DOHH2 (cell line): ENCODE results near the gene NOTCH1.

Experiments used
- H3F3A ChIP-seq: fragments of 200-600 bp; sonication (generic), shearing (Covaris generic); 2 replicates; pipeline ENCODE4 v1.6.0; 2016; ENCODE audit warnings: antibody characterized with exemption, mild to moderate bottlenecking; ENCODE audit not compliant: control insufficient read depth, insufficient read depth
- H3K27ac ChIP-seq: fragments of 200-600 bp; sonication (generic); 2 replicates; pipeline ENCODE4 v1.5.1; 2014; ENCODE audit warnings: low read depth, mild to moderate bottlenecking, low read length, moderate library complexity
- H3K27me3 ChIP-seq: fragments of 200-600 bp; sonication (generic); 2 replicates; pipeline ENCODE4 v1.6.1; 2014; ENCODE audit warnings: mild to moderate bottlenecking, low read length, mixed read lengths; ENCODE audit not compliant: control insufficient read depth
- H3K36me3 ChIP-seq: fragments of 200-600 bp; sonication (generic); 2 replicates; pipeline ENCODE4 v1.6.1; 2014; ENCODE audit warnings: mild to moderate bottlenecking, low read length, moderate library complexity, mixed read lengths; ENCODE audit not compliant: control insufficient read depth
- H3K4me1 ChIP-seq: fragments of 200-600 bp; sonication (generic); 2 replicates; pipeline ENCODE4 v1.6.1; 2014; ENCODE audit warnings: mild to moderate bottlenecking, low read length, mixed read lengths; ENCODE audit not compliant: control insufficient read depth
- H3K4me2 ChIP-seq: fragments of 200-600 bp; sonication (generic); 2 replicates; pipeline ENCODE4 v1.6.0; 2014; ENCODE audit warnings: mild to moderate bottlenecking, low read length, moderate library complexity
- H3K4me3 ChIP-seq: fragments of 200-600 bp; sonication (generic); 2 replicates; pipeline ENCODE4 v1.5.1; 2014; ENCODE audit warnings: mild to moderate bottlenecking, low read length, mixed read lengths
- H3K79me2 ChIP-seq: fragments of 200-600 bp; sonication (generic); 2 replicates; pipeline ENCODE4 v1.6.1; 2014; ENCODE audit warnings: mild to moderate bottlenecking, low read length, mixed read lengths; ENCODE audit not compliant: control insufficient read depth
- H3K9me2 ChIP-seq: fragments of 200-600 bp; sonication (generic); replicated peaks from 2 replicates; pipeline ENCODE4 v1.6.1; 2014; ENCODE audit warnings: mild to moderate bottlenecking, low read length, mixed read lengths; ENCODE audit not compliant: control insufficient read depth
- H3K9me3 ChIP-seq: fragments of 200-600 bp; sonication (generic); 2 replicates; pipeline ENCODE4 v1.6.1; 2014; ENCODE audit warnings: antibody characterized with exemption, low read length, mixed read lengths; ENCODE audit not compliant: control insufficient read depth, insufficient read depth
- H4K20me1 ChIP-seq: fragments of 200-600 bp; sonication (generic); 2 replicates; pipeline ENCODE4 v1.6.0; 2014; ENCODE audit warnings: low read depth, mild to moderate bottlenecking, antibody characterized with exemption, low read length, moderate library complexity; ENCODE audit not compliant: control insufficient read depth, insufficient read depth
- EZH2phosphoT487 ChIP-seq: fragments of 200-600 bp; sonication (generic); IDR thresholded peaks from 2 replicates; pipeline ENCODE4 v1.6.1; 2017; ENCODE audit warnings: borderline replicate concordance, mild to moderate bottlenecking, antibody characterized with exemption, low read length, moderate library complexity, mixed read lengths
- TF ChIP-seq, protein P1 (sequence below): fragments of 200-600 bp; sonication (generic); IDR thresholded peaks from one replicate; pipeline ENCODE4 v1.5.1; 2014; ENCODE audit warnings: antibody characterized with exemption, mild to moderate bottlenecking, low read depth, low read length; ENCODE audit not compliant: poor library complexity, severe bottlenecking

The NOTCH1 gene

GRCh38 chr9:136496801-136497620 lies 48.8 kb downstream of the NOTCH1 start:
- Histone ChIP-seq H3K36me3 (peaks cover 39% of the 10 kb centered on the region), H3K9me3 (no peaks in the 10 kb centered on the region), H3K9me2 (no peaks in the 10 kb centered on the region), H3K4me1 (no peaks in the 10 kb centered on the region), H3K27ac (no peak overlapping the region), H3K27me3 (no peaks in the 10 kb centered on the region), H3K4me3 (no peak overlapping the region), H3F3A (no peaks in the 10 kb centered on the region), H3K79me2 (no peaks in the 10 kb centered on the region), H4K20me1 (no peaks in the 10 kb centered on the region), H3K4me2 (no peak overlapping the region)
- TF ChIP-seq EZH2phosphoT487: no peak
- TF ChIP-seq, protein P1, sequence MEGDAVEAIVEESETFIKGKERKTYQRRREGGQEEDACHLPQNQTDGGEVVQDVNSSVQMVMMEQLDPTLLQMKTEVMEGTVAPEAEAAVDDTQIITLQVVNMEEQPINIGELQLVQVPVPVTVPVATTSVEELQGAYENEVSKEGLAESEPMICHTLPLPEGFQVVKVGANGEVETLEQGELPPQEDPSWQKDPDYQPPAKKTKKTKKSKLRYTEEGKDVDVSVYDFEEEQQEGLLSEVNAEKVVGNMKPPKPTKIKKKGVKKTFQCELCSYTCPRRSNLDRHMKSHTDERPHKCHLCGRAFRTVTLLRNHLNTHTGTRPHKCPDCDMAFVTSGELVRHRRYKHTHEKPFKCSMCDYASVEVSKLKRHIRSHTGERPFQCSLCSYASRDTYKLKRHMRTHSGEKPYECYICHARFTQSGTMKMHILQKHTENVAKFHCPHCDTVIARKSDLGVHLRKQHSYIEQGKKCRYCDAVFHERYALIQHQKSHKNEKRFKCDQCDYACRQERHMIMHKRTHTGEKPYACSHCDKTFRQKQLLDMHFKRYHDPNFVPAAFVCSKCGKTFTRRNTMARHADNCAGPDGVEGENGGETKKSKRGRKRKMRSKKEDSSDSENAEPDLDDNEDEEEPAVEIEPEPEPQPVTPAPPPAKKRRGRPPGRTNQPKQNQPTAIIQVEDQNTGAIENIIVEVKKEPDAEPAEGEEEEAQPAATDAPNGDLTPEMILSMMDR: no peak

- H3K9me3 ChIP-seq: no peaks in the 10 kb centered on the region
- H3K4me1 ChIP-seq: no peaks in the 10 kb centered on the region
- H3K79me2 ChIP-seq: no peaks in the 10 kb centered on the region
- no peak overlapping the region for H3K27ac ChIP-seq
- no peaks in the 10 kb centered on the region for H3F3A ChIP-seq
- H4K20me1 ChIP-seq: no peaks in the 10 kb centered on the region
- H3K36me3 ChIP-seq: peaks cover 36% of the 10 kb centered on the region
- no peak overlapping the region for H3K4me3 ChIP-seq
- H3K4me2 ChIP-seq: no peak overlapping the region
- no peaks in the 10 kb centered on the region for H3K9me2 ChIP-seq
- no peak for TF ChIP-seq EZH2phosphoT487
- TF ChIP-seq, protein P1: no peak
- H3K27me3 ChIP-seq: no peaks in the 10 kb centered on the region
These were observed 49.7 kb downstream of the NOTCH1 start for GRCh38 chr9:136496181-136496580.

- Histone ChIP-seq H3K79me2 (no peaks in the 10 kb centered on the region), H3K4me2 (no peak overlapping the region), H3K27me3 (no peaks in the 10 kb centered on the region), H3K9me2 (no peaks in the 10 kb centered on the region), H3K27ac (no peak overlapping the region), H3K4me3 (no peak overlapping the region), H3K36me3 (peaks cover 35% of the 10 kb centered on the region), H3K4me1 (no peaks in the 10 kb centered on the region), H3F3A (no peaks in the 10 kb centered on the region), H4K20me1 (no peaks in the 10 kb centered on the region), H3K9me3 (no peaks in the 10 kb centered on the region)
- TF ChIP-seq EZH2phosphoT487: no peak
- TF ChIP-seq, protein P1: no peak
These were observed 50.5 kb downstream of the NOTCH1 start for GRCh38 chr9:136495238-136495800.
